ENCODE data around the gene UBE3D. TPM values are rescaled to one million over a fixed set of nuclear protein-coding genes. Genes with fewer than 3 reads are reported as not detected.
"Not testable (repeated sequence)": the region's sequence is repeated elsewhere in the genome, so short reads cannot be mapped to it uniquely, and the experiment has no call there.

UBE3D gene

GRCh38 chr6:82863781-82864180 is 201.9 kb downstream of the UBE3D start:
- Histone ChIP-seq H3K4me1 (ENCODE audit: control insufficient read depth, insufficient read depth, low read length) (peaks cover 5% of the 10 kb centered on the region), H3K27me3 (ENCODE audit: control insufficient read depth, insufficient read depth, low read length) (no peaks in the 10 kb centered on the region), H3K4me3 (ENCODE audit: low read length) (no peak overlapping the region), H3K4me2 (ENCODE audit: low read length) (no peak overlapping the region), H3K9ac (ENCODE audit: low read depth, low read length) (no peak overlapping the region), H3K9me3 (replicated peaks; ENCODE audit: low read length) (no peaks in the 10 kb centered on the region), H3K36me3 (ENCODE audit: insufficient read depth, low read length) (no peaks in the 10 kb centered on the region)

- Histone ChIP-seq H3K4me3 (ENCODE audit: low read length) (no peak overlapping the region), H3K4me2 (ENCODE audit: low read length) (peak overlapping the region; percentile 3)
These were observed 203.1 kb downstream of the UBE3D start for GRCh38 chr6:82862543-82862942.

DNA sequence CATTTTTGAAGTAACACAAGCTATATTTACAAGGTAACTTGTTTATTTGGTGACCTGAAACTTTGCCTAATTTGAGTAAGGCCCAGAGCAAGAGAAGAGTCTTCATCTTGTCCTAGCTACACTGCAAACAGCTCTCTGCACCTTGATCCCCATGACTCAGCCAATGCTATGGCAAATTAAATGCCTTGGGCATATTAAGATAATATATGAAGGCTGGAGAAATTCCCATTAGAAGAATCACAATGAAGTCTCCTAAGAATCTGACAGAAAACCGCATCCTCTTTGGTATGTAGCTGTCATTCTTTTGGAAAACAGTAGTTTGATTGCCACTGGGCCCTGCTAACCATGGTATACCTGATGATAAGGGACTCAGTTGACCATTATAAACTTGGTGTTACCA is 204.5 kb downstream of the UBE3D start:
- Histone ChIP-seq H3K9ac (ENCODE audit: low read depth, low read length) (no peak overlapping the region), H3K27me3 (ENCODE audit: control insufficient read depth, insufficient read depth, low read length) (no peaks in the 10 kb centered on the region), H3K4me1 (ENCODE audit: control insufficient read depth, insufficient read depth, low read length) (peaks cover 5% of the 10 kb centered on the region), H3K4me2 (ENCODE audit: low read length) (no peak overlapping the region), H3K4me3 (ENCODE audit: low read length) (no peak overlapping the region), H3K9me3 (replicated peaks; ENCODE audit: low read length) (no peaks in the 10 kb centered on the region), H3K36me3 (ENCODE audit: insufficient read depth, low read length) (no peaks in the 10 kb centered on the region)

More at GRCh38 chr6:82862543-82862942, 203.1 kb downstream of the UBE3D start:
- Histone ChIP-seq H3K9ac (ENCODE audit: low read depth, low read length) (no peak overlapping the region), H3K4me1 (ENCODE audit: control insufficient read depth, insufficient read depth, low read length) (peaks cover 5% of the 10 kb centered on the region), H3K9me3 (replicated peaks; ENCODE audit: low read length) (no peaks in the 10 kb centered on the region), H3K27me3 (ENCODE audit: control insufficient read depth, insufficient read depth, low read length) (no peaks in the 10 kb centered on the region), H3K36me3 (ENCODE audit: insufficient read depth, low read length) (no peaks in the 10 kb centered on the region)

GRCh38 chr6:82856077-82856476 is 209.6 kb downstream of the UBE3D start:
- not testable (repeated sequence) for H3K4me1 ChIP-seq (ENCODE audit: control insufficient read depth, insufficient read depth, low read length); H3K9me3 ChIP-seq (replicated peaks; ENCODE audit: low read length); H3K9ac ChIP-seq (ENCODE audit: low read depth, low read length); H3K4me3 ChIP-seq (ENCODE audit: low read length); H3K4me2 ChIP-seq (ENCODE audit: low read length); H3K27me3 ChIP-seq (ENCODE audit: control insufficient read depth, insufficient read depth, low read length); H3K36me3 ChIP-seq (ENCODE audit: insufficient read depth, low read length)

GRCh38 chr6:82852904-82853303 is 212.7 kb downstream of the UBE3D start:
- H3K27me3 ChIP-seq (ENCODE audit: control insufficient read depth, insufficient read depth, low read length); H3K36me3 ChIP-seq (ENCODE audit: insufficient read depth, low read length); H3K4me2 ChIP-seq (ENCODE audit: low read length); H3K4me1 ChIP-seq (ENCODE audit: control insufficient read depth, insufficient read depth, low read length); H3K9ac ChIP-seq (ENCODE audit: low read depth, low read length); H3K9me3 ChIP-seq (replicated peaks; ENCODE audit: low read length); H3K4me3 ChIP-seq (ENCODE audit: low read length): not testable (repeated sequence)

DNA sequence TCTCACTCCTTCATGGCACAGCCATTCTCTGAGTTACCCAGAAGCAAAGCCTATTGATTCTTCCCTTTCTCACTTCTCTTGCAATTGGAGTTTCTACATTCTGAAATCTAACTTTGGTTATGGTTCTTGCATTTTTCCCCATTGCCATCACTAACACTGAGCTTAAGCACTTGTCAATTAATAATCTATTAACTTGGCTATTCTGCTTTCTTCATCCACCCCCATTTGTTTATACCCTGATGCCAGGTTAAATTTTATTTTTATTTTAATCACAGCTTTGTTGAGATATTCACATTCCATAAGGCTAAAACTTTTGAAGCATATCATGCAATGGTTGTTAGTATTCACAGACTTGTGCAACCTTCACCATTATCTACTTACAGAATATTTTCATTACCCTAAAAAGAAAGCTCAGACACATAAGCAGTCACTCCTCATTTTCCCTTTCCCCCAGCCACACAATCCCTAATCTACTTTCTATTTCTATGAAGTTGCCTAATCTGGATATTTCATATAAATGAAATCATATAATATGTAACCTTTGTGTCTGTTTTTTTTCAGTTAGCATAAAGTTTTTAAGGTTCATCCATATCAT is 222.3 kb downstream of the UBE3D start:
- H3K4me3 ChIP-seq (ENCODE audit: low read length) = no peak overlapping the region
- H3K4me2 ChIP-seq (ENCODE audit: low read length) = peak overlapping the region; percentile 64
- H3K9me3 ChIP-seq (replicated peaks; ENCODE audit: low read length) = no peaks in the 10 kb centered on the region
- no peaks in the 10 kb centered on the region for H3K36me3 ChIP-seq (ENCODE audit: insufficient read depth, low read length)
- H3K4me1 ChIP-seq (ENCODE audit: control insufficient read depth, insufficient read depth, low read length) = peaks cover 12% of the 10 kb centered on the region
- H3K27me3 ChIP-seq (ENCODE audit: control insufficient read depth, insufficient read depth, low read length) = no peaks in the 10 kb centered on the region
- no peak overlapping the region for H3K9ac ChIP-seq (ENCODE audit: low read depth, low read length)

- H3K4me2 ChIP-seq (ENCODE audit: low read length) = peak overlapping the region; percentile 64
These were observed 222.9 kb downstream of the UBE3D start for GRCh38 chr6:82842721-82843120.

More at GRCh38 chr6:82842721-82843120, 222.9 kb downstream of the UBE3D start:
- Histone ChIP-seq H3K36me3 (ENCODE audit: insufficient read depth, low read length) (no peaks in the 10 kb centered on the region), H3K4me1 (ENCODE audit: control insufficient read depth, insufficient read depth, low read length) (peaks cover 12% of the 10 kb centered on the region), H3K4me3 (ENCODE audit: low read length) (no peak overlapping the region), H3K9ac (ENCODE audit: low read depth, low read length) (no peak overlapping the region), H3K27me3 (ENCODE audit: control insufficient read depth, insufficient read depth, low read length) (no peaks in the 10 kb centered on the region), H3K9me3 (replicated peaks; ENCODE audit: low read length) (no peaks in the 10 kb centered on the region)

Small RNA genes within 50 kb of the gene (small RNA-seq; reads per million reads assigned to genes)
- gene LAP3P1 = not detected

Data from skeletal muscle satellite cell (primary cell).